NCI-H1417 treated with DMSO at 0.1 percent for 48 hours (cell line): Measurements from ENCODE around the gene APBA2.

ENCODE experiments used
- DNase-seq: peaks from one replicate; lab custom pipeline; 2025; lab: John Stamatoyannopoulos, UW

The APBA2 gene

DNA sequence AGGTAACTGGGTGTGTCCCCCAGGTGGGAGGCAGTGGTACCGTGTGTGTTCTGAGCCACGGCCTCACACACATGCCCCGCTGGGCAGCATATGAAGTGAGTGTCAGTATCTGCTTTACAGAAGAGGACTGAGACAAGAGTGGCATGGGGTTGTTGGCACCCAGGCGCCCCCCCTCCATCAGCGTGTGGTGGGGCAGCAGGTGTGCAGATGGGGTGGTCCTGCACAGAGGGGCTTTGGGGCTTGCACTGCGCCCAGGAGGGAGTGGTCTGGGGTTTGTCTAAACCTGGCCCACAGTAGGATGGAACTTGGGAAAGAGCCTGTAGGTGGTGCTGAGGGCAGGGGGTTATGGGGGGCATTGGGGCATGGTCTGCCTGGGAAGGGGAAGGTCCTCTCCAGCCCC lies 176.0 kb downstream of the APBA2 start:
- DNase-seq: no peak

GRCh38 chr15:29062179-29062591 lies 176.4 kb downstream of the APBA2 start:
- no peak for DNase-seq

DNA sequence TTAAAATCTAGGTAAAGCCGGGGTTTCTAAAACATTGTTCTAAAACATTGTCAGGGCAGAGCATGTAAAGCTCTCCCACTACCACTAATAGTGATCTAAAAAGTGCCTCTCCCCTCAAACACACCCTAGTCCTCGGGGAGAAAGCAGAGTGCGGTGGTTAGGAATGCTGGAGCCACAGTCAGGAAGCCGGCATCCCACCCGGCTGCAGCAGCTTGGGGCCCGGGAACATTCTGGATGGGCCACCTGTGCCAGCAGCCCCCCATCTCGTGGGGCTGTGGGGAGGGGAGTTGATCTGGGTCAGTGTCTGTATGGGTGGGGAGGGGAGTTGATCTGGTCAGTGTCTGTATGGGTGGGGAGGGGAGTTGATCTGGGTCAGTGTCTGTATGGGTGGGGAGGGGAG lies 176.9 kb downstream of the APBA2 start:
- DNase-seq: no peak

DNA sequence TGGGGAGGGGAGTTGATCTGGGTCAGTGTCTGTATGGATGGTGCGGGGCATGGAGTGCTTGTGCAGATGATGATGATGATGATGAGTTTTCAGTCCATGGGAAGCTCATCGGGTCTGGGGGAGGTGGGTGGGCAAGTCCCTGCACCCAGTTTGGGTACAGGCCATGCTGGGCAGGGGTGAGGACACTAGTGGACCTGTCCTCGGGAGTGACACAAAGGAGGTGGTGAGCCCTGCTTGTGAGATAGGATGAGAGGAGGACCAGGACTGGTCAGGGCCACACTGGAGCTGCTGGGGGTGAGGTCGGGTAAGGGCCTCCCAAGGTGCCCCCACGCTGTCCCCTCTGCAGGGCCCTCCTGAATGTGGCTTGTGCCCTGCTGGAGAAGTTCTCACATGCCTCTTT lies 177.9 kb downstream of the APBA2 start:
- DNase-seq: no peak

DNA sequence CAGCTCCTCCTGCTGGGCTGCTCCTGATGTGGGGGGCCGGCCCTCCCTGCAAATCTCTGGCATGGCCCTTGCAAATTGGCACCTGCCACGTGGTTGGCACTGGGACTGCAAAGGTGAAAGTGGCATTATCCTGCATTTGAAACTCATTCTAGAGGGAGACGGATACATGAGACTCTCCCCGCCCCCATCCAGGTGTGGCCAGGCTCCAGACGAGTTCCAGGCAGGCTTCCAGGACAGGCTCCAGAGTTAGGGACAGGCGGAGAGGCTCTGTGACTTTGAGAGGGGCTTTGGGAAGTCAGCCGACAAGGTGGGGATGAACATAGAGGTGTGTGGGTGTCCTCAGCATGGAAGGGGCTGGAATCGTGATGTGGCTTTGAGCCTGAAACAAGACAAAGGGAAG lies 178.5 kb downstream of the APBA2 start:
- DNase-seq: no peak

GRCh38 chr15:29064731-29065130 lies 179.0 kb downstream of the APBA2 start:
- no peak for DNase-seq

- DNase-seq: no peak
Observed at GRCh38 chr15:29065571-29065970, 179.8 kb downstream of the APBA2 start.

DNA sequence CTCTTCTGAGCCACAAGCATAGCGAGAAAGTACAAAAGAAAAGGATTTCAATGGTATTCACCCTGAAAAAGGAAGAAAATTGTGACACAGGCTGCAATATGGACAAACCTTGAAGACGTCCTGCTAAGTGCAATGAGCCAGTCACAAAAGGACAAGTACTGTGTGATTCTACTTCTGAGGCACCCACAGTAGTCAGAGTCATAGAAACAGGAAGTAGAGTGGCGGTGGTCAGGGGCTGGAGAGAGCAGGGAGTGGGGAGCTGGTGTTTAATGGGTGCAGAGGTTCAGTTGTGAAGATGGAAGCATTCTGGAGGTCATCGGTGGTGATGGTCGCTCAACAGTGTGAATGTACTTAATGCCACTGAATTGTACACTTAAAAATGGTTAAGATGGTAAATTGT lies 180.5 kb downstream of the APBA2 start:
- no peak for DNase-seq

DNA sequence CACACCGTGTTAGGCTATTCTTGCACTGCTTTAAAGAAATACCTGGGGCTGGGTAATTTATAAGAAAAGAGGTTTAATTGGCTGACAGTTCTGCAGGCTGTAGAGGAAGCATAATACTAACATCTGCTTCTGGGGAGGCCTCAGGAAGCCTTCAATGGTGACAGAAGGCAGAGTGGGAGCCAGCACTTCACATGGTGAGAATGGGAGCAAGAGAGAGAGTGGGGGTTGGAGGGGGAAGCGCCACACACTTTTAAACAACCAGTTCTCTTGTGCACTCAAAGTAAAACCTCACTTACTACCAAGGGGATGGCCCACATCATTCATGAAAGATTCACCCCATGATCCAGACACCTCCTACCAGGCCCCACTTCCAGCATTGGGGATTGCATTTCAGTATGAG lies 181.1 kb downstream of the APBA2 start:
- DNase-seq: no peak

DNA sequence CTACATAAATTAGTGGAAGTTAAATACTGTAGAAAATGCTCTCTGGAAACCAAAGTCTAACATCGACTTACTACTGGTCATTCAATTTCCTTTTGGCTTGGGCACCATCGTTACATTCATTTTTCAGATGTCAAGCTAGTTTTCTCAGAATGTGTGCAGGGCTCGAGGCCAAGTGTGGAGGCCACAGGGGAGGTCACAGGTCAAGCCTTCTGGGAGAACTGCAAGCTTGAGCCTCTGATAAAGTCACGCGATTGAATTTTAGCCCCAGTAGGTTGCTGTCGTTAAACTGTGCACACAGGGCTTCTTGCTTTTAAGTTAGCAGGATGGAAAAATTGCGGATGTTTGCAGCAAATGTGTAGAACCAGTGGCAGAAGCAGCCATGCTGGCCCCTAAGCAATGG lies 182.2 kb downstream of the APBA2 start:
- no peak for DNase-seq

- DNase-seq: no peak
Observed at GRCh38 chr15:29070471-29071231, 184.9 kb downstream of the APBA2 start.

GRCh38 chr15:29071232-29071881 lies 185.6 kb downstream of the APBA2 start:
- DNase-seq: no peak

DNA sequence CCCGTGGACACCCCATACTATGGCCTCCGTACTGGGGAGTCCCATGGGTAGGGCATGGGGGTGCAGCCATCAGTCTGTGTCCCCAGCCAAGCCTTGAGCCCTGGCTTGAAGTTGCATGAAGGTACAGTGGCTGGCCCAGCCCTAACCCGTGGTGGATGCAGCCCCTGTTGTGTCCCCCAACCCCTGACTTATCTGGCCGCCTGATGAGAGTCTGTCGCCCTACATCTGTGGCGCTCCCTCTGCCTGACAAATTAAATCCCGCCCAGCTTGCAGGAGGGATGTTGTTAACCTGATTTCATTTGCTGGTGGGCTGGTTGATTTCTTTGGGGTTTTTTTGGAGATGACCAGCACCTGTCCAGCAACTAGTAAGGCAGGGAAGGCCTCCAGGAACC lies 186.1 kb downstream of the APBA2 start:
- DNase-seq: no peak

DNA sequence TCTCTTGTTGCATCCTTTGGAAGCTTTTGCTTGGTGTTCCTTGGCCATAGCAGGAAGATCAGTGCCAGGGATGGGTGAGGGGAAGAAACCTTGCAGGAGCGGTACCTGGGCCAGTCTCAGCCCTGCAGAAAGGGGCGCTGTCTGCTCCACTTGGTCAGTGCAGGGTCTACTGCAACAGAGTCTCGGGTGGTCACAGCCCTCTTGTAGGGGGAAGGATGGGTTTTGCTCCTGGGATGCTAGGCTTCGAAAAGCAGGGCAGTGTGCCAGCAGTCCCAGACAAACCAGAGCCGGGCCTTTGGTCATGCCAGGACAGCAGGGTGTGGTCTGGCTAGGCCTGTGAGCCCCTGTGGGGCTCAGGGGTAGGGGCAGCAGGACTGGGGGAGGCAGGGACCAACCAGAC lies 186.7 kb downstream of the APBA2 start:
- no peak for DNase-seq

- DNase-seq: no peak
Observed at GRCh38 chr15:29074045-29074444, 188.3 kb downstream of the APBA2 start.

DNA sequence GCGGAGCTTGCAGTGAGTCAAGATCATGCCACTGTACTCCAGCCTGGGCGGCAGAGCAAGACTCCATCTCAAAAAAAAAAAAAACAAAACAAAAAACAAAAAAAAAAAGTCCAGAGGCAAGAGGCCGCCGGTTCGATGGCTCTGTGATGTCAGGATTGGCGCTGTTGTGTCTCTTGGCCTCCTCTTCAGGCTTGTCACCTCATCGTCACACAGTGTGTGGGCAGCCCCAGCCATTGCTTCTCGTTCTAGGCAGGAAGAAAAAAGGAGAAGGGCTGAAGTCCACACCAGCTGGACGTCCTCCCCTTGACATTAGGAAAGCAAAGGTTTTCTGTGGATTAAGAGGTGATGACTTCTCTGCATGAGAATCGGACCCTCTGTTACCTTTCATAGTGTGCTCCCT lies 192.8 kb downstream of the APBA2 start:
- DNase-seq: no peak

GRCh38 chr15:29079479-29079878 lies 193.7 kb downstream of the APBA2 start:
- no peak for DNase-seq

DNA sequence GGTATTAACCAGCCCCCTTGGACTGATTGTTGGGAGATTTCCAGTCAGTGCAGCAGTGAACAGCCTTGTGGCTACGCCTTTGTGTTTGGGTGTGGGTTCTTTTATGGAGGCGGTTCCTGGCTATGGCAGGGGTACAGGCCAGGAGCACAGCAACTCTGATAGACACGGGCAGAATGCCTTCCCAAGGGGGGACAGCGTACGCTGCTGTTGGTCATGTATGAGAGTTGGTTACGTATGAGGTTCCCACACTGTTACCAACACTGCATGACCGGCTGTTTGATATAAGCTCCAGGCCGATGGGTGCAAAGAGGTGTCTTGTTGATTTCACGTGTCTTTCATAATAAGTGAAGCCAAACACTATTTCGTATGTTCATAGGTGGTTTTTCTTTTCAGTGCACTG lies 196.0 kb downstream of the APBA2 start:
- no peak for DNase-seq

- no peak for DNase-seq
Observed at GRCh38 chr15:29083161-29083560, 197.4 kb downstream of the APBA2 start.

DNA sequence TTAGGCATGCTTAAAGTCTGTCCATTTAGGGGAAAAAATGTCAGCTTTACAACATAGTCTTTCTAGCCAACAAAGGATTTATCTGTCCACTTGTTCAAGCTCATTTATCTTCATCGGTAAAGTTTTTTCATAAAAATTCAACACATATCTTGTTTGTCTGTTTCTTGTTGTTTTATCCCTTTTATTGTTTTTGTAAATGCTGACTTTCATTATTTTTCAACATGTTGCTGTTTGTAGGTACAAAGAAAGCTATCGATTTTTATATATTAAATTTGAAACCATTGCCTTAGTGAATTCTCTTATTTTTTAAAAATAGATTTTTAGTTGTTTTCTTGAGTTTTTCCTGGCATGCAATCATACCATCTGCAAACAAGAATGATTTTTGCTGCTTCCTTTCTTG lies 198.1 kb downstream of the APBA2 start:
- DNase-seq: no peak

GRCh38 chr15:29086001-29086400 lies 200.2 kb downstream of the APBA2 start:
- no peak for DNase-seq

GRCh38 chr15:29086891-29087290 lies 201.1 kb downstream of the APBA2 start:
- DNase-seq: no peak

DNA sequence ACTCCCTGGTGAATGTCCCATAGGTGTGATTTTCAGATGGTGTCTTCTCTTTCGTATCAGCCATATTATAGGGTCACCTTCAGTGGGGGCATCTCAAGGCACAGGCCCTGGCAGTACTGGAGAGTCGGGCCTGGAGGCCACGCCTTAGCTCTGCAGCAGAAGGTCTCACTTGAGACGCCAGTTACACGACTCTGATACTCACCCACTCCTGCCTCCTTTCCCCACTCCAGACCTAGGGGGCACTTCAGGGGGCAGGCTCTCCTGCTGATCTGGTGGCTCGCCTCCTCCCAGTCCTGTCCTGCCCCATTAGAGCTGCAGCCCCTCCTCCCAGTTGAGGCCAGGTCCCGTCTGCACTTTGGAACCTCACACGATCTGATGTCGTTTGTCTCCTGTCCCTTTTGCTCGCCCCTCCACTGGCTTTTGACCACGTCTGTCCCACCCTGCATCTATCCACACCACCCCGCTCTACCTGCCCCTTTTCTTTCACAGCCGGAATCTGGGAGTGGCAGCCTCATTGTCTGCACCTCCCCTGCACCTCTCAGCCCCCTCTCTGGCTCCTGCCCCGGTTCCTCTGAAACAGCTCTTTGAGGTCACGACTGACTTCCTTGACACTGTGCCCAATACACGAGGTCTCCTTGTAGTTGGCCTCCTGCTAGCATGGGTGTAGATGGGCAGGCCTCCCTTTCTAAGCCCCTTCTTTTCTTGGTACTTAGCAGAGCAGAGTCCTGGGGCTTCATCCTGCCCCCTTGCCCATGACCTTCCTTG lies 201.9 kb downstream of the APBA2 start:
- no peak for DNase-seq
